Measurements from ENCODE around the gene ARHGAP22.

DNA sequence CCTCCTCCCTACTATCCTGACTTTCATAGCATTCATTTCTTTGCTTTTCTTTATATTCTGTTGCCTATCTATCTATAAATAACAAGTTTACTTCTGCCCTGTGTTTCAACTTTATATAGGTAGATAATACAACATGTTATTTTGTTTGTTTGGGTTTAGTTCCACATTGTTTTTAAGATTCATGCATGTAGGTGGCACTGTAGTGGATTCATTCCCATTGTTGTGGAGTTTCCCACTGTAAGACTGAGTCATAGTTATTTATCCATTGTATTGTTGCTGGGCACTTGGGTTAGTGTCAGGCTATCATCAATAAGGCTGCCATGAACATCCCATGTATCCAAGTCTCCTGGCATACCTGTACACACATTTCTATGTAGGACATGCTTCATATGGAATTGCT is 127.7 kb downstream of the ARHGAP22 start:
- TF ChIP-seq POLR2A (IDR thresholded peaks at IDR 0.05) = no peak
- no peak for TF ChIP-seq POLR2AphosphoS5 (IDR thresholded peaks at IDR 0.05)
- TF ChIP-seq, protein P1, sequence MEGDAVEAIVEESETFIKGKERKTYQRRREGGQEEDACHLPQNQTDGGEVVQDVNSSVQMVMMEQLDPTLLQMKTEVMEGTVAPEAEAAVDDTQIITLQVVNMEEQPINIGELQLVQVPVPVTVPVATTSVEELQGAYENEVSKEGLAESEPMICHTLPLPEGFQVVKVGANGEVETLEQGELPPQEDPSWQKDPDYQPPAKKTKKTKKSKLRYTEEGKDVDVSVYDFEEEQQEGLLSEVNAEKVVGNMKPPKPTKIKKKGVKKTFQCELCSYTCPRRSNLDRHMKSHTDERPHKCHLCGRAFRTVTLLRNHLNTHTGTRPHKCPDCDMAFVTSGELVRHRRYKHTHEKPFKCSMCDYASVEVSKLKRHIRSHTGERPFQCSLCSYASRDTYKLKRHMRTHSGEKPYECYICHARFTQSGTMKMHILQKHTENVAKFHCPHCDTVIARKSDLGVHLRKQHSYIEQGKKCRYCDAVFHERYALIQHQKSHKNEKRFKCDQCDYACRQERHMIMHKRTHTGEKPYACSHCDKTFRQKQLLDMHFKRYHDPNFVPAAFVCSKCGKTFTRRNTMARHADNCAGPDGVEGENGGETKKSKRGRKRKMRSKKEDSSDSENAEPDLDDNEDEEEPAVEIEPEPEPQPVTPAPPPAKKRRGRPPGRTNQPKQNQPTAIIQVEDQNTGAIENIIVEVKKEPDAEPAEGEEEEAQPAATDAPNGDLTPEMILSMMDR (IDR thresholded peaks at IDR 0.05) = no peak
